HEK293 (cell line): Measurements from ENCODE around the gene MRTFB.

Source experiments
- CTCF ChIA-PET: fragments of 350-600 bp; formaldehyde crosslinking; extraction: SDS; loops from one replicate; lab custom pipeline; 2021; ENCODE audit warnings: antibody characterized with exemption; lab: Yijun Ruan, JAX
- POLR2A ChIA-PET: fragments of 300-600 bp; formaldehyde crosslinking; extraction: SDS; loops from one replicate; lab custom pipeline; 2020; ENCODE audit warnings: antibody characterized with exemption, inconsistent platforms; lab: Yijun Ruan, JAX
- H3K27ac ChIP-seq: fragments of 200-500 bp; sonication (Bioruptor generic); 2 replicates; pipeline ENCODE4 v1.5.1; 2014; ENCODE audit warnings: low read depth, low read length, control low read depth, inconsistent platforms; ENCODE audit errors: extremely low read depth
- H3K36me3 ChIP-seq, 2 experiments: fragments of 200-500 bp in 1 of 2; sonication (Bioruptor generic) in 1 of 2; 1 replicate in 1 of 2; 2 replicates in 1 of 2; pipeline ENCODE4 v1.5.1; 2014 to 2017; ENCODE audit warnings: inconsistent platforms in 2 of 2, low read length in 2 of 2; ENCODE audit not compliant: control insufficient read depth in 2 of 2, insufficient read depth in 1 of 2
- H3K4me1 ChIP-seq: fragments of 200-500 bp; sonication (Bioruptor generic); 2 replicates; pipeline ENCODE4 v1.5.1; 2014; ENCODE audit warnings: mild to moderate bottlenecking, low read length, inconsistent platforms; ENCODE audit not compliant: control insufficient read depth, insufficient read depth
- H3K4me3 ChIP-seq: 2 replicates; pipeline ENCODE4 v1.5.1; 2011; ENCODE audit warnings: low read depth, mild to moderate bottlenecking, control low read depth, low read length, moderate library complexity
- H3K9me3 ChIP-seq: fragments of 200-500 bp; sonication (Bioruptor generic); 2 replicates; pipeline ENCODE4 v1.5.1; 2014; ENCODE audit warnings: low read depth, low read length, inconsistent platforms; ENCODE audit not compliant: control insufficient read depth, insufficient read depth
- FEZF1 ChIP-seq: fragments of 450-650 bp; formaldehyde crosslinking; IDR thresholded peaks from 2 replicates; pipeline ENCODE4 v1.5.1; 2016; ENCODE audit warnings: missing biosample characterization, missing genetic modification characterization
- KLF1 ChIP-seq: fragments of 450-650 bp; formaldehyde crosslinking; IDR thresholded peaks from 2 replicates; pipeline ENCODE4 v1.5.1; 2016; ENCODE audit warnings: missing biosample characterization, missing genetic modification characterization
- KLF10 ChIP-seq: fragments of 450-650 bp; IDR thresholded peaks from 2 replicates; pipeline ENCODE4 v1.5.1; 2018; ENCODE audit warnings: missing biosample characterization, mild to moderate bottlenecking, missing genetic modification characterization
- PRDM6 ChIP-seq: fragments of 450-650 bp; formaldehyde crosslinking; IDR thresholded peaks from 2 replicates; pipeline ENCODE4 v1.5.1; 2017; ENCODE audit warnings: missing biosample characterization, missing genetic modification characterization
- ZBTB48 ChIP-seq: fragments of 450-650 bp; formaldehyde crosslinking; IDR thresholded peaks from 2 replicates; pipeline ENCODE4 v1.5.1; 2016; ENCODE audit warnings: missing biosample characterization, missing genetic modification characterization
- ZNF133 ChIP-seq: fragments of 450-650 bp; formaldehyde crosslinking; IDR thresholded peaks from 2 replicates; pipeline ENCODE4 v1.5.1; 2016; ENCODE audit warnings: missing biosample characterization, missing genetic modification characterization
- ZNF155 ChIP-seq: fragments of 450-650 bp; formaldehyde crosslinking; IDR thresholded peaks from 2 replicates; pipeline ENCODE4 v1.5.1; 2016; ENCODE audit warnings: missing biosample characterization, missing genetic modification characterization
- ZNF19 ChIP-seq: fragments of 450-650 bp; formaldehyde crosslinking; IDR thresholded peaks from 2 replicates; pipeline ENCODE4; 2016; ENCODE audit warnings: missing biosample characterization, missing genetic modification characterization, low read depth
- ZNF266 ChIP-seq: fragments of 450-650 bp; formaldehyde crosslinking; IDR thresholded peaks from 2 replicates; pipeline ENCODE4 v1.5.1; 2016; ENCODE audit warnings: missing biosample characterization, missing genetic modification characterization, low read depth
- ZNF274 ChIP-seq, 2 experiments: fragments of 200-500 bp in 1 of 2; fragments of 450-650 bp in 1 of 2; sonication (Bioruptor generic) in 1 of 2; formaldehyde crosslinking in 1 of 2; IDR thresholded peaks; 2 replicates each; pipeline versions ENCODE4 v1.5.1 to v1.6.1; 2014 to 2016; ENCODE audit warnings: borderline replicate concordance in 1 of 2, inconsistent platforms in 1 of 2, low read length in 1 of 2, missing biosample characterization in 1 of 2, missing genetic modification characterization in 1 of 2
- ZNF302 ChIP-seq: fragments of 450-650 bp; formaldehyde crosslinking; IDR thresholded peaks from 2 replicates; pipeline ENCODE4 v1.5.1; 2016; ENCODE audit warnings: missing biosample characterization, missing genetic modification characterization, low read depth
- ZNF488 ChIP-seq: fragments of 450-650 bp; formaldehyde crosslinking; IDR thresholded peaks from 2 replicates; pipeline ENCODE4 v1.5.1; 2016; ENCODE audit warnings: missing biosample characterization, missing genetic modification characterization
- ZNF518A ChIP-seq: fragments of 450-650 bp; formaldehyde crosslinking; conservative IDR thresholded peaks from 2 replicates; pipeline ENCODE4 v1.5.1; 2016; ENCODE audit warnings: low read depth, missing biosample characterization, missing genetic modification characterization
- ZNF521 ChIP-seq: fragments of 450-650 bp; formaldehyde crosslinking; IDR thresholded peaks from 2 replicates; pipeline ENCODE4 v1.5.1; 2017; ENCODE audit warnings: missing biosample characterization, mild to moderate bottlenecking, missing genetic modification characterization
- ZNF530 ChIP-seq: fragments of 450-650 bp; formaldehyde crosslinking; IDR thresholded peaks from 2 replicates; pipeline ENCODE4 v1.5.1; 2016; ENCODE audit warnings: low read depth, missing biosample characterization, missing genetic modification characterization
- ZNF621 ChIP-seq: fragments of 450-650 bp; formaldehyde crosslinking; IDR thresholded peaks from 2 replicates; pipeline ENCODE4 v1.5.1; 2017; ENCODE audit warnings: missing biosample characterization, missing genetic modification characterization
- ZNF843 ChIP-seq: fragments of 450-650 bp; formaldehyde crosslinking; IDR thresholded peaks from 2 replicates; pipeline ENCODE4 v1.5.1; 2016; ENCODE audit warnings: missing biosample characterization, missing genetic modification characterization
- ZSCAN18 ChIP-seq: fragments of 450-650 bp; formaldehyde crosslinking; IDR thresholded peaks from 2 replicates; pipeline ENCODE4 v1.5.1; 2016; ENCODE audit warnings: missing biosample characterization, missing genetic modification characterization
- TF ChIP-seq, protein P1 (sequence below): fragments of 450-650 bp; formaldehyde crosslinking; IDR thresholded peaks from 2 replicates; pipeline ENCODE4 v1.5.1; 2016; ENCODE audit warnings: missing biosample characterization, missing genetic modification characterization
- TF ChIP-seq, protein P2 (sequence below): fragments of 450-650 bp; formaldehyde crosslinking; IDR thresholded peaks from 2 replicates; pipeline ENCODE4 v1.5.1; 2016; ENCODE audit warnings: missing biosample characterization, missing genetic modification characterization

Gene MRTFB

GRCh38 chr16:14095883-14096551 is 24.9 kb downstream of the MRTFB start (continued):
- TF ChIP-seq ZNF266 (tag by site-specific recombination) (peak; percentile 92), ZNF521 (tag by site-specific recombination) (no peak), ZNF155 (tag by site-specific recombination) (no peak), ZNF843 (tag by site-specific recombination) (no peak), ZBTB48 (tag by site-specific recombination) (no peak)
- TF ChIP-seq, all 188 proteins: peak for 38

GRCh38 chr16:14097182-14097959 is 26.3 kb downstream of the MRTFB start:
- Histone ChIP-seq H3K4me3 (no peak overlapping the region), H3K27ac (no peak overlapping the region), H3K36me3 (no peaks in the 10 kb centered on the region), H3K4me1 (peaks cover 29% of the 10 kb centered on the region), H3K9me3 (no peaks in the 10 kb centered on the region)
- CTCF ChIA-PET: no interaction called here
- POLR2A ChIA-PET: no interaction called here
- TF ChIP-seq ZNF621: no peak
- TF ChIP-seq, protein P1, sequence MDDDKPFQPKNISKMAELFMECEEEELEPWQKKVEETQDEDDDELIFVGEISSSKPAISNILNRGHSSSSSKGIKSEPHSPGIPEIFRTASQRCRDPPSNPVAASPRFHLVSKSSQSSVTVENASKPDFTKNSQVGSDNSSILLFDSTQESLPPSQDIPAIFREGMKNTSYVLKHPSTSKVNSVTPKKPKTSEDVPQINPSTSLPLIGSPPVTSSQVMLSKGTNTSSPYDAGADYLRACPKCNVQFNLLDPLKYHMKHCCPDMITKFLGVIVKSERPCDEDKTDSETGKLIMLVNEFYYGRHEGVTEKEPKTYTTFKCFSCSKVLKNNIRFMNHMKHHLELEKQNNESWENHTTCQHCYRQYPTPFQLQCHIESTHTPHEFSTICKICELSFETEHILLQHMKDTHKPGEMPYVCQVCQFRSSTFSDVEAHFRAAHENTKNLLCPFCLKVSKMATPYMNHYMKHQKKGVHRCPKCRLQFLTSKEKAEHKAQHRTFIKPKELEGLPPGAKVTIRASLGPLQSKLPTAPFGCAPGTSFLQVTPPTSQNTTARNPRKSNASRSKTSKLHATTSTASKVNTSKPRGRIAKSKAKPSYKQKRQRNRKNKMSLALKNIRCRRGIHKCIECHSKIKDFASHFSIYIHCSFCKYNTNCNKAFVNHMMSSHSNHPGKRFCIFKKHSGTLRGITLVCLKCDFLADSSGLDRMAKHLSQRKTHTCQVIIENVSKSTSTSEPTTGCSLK (tag by site-specific recombination): no peak
- no peak for TF ChIP-seq ZNF488 (tag by site-specific recombination)
- TF ChIP-seq ZSCAN18 (tag by site-specific recombination): no peak
- peak; percentile 13; the same call in 1 of the 2 replicates for TF ChIP-seq PRDM6
- TF ChIP-seq ZNF274 (IDR thresholded peaks at IDR 0.05; ENCODE audit: low read length): no peak
- TF ChIP-seq ZNF274 (tag by site-specific recombination; IDR thresholded peaks at IDR 0.05; ENCODE audit: borderline replicate concordance): no peak
- no peak for TF ChIP-seq KLF10 (tag by site-specific recombination)
- TF ChIP-seq ZNF19 (tag by site-specific recombination): no peak
- no peak for TF ChIP-seq KLF1 (tag by site-specific recombination)
- TF ChIP-seq, protein P2, sequence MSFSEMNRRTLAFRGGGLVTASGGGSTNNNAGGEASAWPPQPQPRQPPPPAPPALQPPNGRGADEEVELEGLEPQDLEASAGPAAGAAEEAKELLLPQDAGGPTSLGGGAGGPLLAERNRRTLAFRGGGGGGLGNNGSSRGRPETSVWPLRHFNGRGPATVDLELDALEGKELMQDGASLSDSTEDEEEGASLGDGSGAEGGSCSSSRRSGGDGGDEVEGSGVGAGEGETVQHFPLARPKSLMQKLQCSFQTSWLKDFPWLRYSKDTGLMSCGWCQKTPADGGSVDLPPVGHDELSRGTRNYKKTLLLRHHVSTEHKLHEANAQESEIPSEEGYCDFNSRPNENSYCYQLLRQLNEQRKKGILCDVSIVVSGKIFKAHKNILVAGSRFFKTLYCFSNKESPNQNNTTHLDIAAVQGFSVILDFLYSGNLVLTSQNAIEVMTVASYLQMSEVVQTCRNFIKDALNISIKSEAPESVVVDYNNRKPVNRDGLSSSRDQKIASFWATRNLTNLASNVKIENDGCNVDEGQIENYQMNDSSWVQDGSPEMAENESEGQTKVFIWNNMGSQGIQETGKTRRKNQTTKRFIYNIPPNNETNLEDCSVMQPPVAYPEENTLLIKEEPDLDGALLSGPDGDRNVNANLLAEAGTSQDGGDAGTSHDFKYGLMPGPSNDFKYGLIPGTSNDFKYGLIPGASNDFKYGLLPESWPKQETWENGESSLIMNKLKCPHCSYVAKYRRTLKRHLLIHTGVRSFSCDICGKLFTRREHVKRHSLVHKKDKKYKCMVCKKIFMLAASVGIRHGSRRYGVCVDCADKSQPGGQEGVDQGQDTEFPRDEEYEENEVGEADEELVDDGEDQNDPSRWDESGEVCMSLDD (tag by site-specific recombination): no peak
- peak; percentile 57; the same call in 1 of the 2 replicates for TF ChIP-seq FEZF1 (tag by site-specific recombination)
- no peak for TF ChIP-seq ZNF302 (tag by site-specific recombination)
- TF ChIP-seq ZNF133: peak; percentile 96
- TF ChIP-seq ZNF530 (tag by site-specific recombination): no peak
- TF ChIP-seq ZNF518A (tag by site-specific recombination): no peak
